NCI-H524 treated with DMSO at 0.1 percent for 48 hours (cell line): ENCODE measurements around the gene USB1.

Source experiments
- DNase-seq: peaks from one replicate; lab custom pipeline; 2025; lab: John Stamatoyannopoulos, UW

Gene USB1

DNA sequence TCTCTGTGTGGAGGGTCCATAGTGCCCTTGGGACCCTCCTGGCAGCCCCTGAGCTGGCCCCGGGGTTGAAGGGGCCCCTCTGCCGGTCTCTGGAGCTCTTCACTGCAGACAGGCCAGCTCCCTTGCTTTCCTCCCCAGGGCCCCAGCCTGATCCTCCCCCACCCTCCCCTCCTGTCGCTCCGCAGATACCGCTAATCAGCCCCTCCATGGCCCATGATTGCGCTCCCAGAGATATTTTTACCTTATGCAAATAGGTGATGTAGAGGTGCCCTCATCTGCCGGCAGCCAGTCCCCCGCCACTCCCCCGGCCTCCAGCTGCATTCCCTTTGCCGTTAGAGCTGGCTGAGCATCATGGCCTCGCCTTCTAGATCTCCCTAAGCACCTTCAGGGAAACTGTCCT is 33.6 kb downstream of the USB1 start:
- no peak for DNase-seq

DNA sequence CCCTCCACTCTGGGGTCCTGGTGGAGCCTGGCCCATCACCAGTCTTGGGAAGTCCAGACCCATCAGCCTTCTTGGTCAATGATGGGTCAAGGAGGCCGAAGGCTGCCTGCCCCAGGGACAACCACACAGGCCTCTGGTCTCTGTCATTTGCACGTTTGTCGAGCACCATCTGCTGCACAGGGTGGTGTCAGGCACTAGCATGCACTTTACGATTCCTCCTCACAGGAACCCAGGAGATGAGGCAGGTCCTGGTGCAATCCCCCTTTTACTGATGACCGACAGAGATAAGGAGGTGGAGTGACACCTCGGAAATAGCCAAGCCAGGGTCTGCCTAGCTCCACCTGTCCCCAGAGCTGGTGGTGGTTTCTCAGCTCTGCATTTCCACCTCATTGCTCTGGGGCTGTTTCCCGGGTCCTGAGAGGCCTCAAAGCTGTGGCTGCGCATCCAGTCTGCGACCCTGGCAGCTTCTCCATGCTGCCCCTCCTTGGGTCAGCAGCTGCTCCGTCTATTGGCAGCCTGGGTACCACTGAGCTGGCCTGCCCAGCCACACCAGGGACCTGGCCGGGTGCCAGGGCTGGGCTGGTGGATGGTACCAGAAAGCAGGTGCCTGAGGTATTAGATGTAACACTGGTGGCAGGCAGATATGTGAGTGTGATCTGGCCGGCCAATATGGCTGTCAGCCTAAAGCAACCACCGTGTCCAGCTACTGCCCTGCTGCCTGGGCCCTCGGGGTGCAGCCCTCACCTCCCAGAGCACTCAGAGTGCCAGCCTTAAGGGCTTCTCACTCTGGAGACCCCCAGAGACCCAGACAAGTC is 34.4 kb downstream of the USB1 start:
- no peak for DNase-seq

DNA sequence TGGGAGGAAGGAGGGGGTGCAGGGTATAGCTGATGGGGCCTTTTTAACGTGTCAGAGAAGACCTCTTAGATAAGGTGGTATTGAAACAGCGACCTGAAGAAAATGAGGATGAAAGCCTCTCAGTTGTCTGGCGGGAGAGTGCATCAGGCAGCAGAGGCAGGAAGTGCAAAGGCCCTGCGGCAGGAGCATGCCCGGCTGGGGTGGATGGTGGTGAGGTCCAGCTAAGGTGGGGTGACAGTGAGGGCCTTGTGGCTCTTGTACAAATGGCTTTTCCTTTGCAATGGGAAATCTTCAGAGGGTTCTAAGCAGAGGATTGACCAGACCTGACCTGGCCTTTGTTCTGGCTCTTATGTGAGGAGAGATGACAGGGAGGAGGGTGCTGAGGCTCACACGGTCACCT is 35.7 kb downstream of the USB1 start:
- no peak for DNase-seq

DNA sequence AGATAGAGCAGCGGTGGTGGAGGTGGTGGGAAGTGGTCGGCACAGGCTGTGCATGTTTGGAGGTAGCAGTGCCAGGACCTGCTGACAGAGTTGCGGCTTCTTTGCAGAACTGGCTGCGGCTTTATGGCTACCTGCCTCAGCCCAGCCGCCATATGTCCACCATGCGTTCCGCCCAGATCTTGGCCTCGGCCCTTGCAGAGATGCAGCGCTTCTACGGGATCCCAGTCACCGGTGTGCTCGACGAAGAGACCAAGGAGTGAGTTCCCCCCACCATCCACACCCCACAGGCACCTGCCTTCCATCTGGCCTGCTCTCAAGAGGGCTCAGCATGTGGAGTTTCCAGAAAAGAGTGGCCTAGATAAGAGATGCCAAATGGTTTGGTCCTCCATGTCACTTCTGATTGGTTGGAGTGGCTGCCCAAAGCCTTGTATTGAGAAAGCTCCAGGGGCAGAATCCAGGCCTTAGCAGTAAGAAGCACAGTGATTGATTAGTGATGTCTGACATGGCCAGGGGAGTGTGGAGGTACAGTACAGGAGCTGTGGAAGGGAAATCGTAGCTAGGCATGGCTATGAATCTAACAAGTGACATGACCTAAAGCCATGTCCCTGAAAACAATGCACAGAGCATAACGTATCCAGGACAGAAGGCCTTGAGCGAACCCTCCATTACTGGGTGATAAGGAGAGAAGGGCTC is 36.3 kb downstream of the USB1 start:
- DNase-seq = peak; percentile 91

DNA sequence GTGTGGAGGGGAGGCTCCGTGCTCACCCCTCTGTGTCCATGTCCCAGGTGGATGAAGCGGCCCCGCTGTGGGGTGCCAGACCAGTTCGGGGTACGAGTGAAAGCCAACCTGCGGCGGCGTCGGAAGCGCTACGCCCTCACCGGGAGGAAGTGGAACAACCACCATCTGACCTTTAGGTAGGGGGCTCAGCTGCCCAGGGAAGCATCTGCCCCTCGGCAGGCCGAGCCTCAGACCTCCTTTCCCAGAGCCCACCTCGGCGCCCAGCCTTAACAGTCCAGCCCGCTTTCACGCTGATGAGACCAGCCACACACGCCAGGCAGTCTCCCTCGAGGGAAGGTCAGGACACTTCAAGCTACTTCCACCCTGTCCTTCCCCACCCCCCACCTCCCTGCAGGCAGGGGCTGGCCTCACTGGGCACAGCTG is 37.0 kb downstream of the USB1 start:
- DNase-seq = no peak

DNA sequence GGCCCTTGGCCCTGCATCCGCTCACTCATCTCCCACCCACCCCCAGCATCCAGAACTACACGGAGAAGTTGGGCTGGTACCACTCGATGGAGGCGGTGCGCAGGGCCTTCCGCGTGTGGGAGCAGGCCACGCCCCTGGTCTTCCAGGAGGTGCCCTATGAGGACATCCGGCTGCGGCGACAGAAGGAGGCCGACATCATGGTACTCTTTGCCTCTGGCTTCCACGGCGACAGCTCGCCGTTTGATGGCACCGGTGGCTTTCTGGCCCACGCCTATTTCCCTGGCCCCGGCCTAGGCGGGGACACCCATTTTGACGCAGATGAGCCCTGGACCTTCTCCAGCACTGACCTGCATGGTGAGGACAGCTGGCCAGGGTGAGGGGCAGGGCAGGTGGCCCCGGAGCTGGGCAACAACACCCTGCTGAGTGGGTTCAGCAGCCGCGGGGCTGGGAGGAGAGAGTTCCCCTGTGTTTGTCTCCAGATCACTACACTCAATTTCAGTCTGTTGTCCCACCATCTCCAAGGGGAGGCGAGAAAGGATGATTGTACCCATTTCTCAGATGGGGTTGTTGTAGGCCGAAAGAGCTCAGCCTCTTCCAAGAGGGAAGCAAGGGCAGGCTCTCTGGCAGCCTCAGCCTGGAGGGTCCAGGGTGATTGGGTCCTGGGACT is 38.8 kb downstream of the USB1 start:
- DNase-seq = no peak

DNA sequence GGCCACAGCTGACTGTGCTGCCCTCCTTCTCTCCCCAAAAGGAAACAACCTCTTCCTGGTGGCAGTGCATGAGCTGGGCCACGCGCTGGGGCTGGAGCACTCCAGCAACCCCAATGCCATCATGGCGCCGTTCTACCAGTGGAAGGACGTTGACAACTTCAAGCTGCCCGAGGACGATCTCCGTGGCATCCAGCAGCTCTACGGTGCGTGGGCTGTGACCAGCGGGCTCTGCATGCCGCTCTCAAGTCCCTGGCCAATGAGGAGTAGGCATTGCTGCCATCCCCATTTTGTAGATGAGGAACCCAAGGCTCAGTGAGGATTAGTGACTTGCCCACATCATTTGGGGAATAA is 39.3 kb downstream of the USB1 start:
- no peak for DNase-seq

DNA sequence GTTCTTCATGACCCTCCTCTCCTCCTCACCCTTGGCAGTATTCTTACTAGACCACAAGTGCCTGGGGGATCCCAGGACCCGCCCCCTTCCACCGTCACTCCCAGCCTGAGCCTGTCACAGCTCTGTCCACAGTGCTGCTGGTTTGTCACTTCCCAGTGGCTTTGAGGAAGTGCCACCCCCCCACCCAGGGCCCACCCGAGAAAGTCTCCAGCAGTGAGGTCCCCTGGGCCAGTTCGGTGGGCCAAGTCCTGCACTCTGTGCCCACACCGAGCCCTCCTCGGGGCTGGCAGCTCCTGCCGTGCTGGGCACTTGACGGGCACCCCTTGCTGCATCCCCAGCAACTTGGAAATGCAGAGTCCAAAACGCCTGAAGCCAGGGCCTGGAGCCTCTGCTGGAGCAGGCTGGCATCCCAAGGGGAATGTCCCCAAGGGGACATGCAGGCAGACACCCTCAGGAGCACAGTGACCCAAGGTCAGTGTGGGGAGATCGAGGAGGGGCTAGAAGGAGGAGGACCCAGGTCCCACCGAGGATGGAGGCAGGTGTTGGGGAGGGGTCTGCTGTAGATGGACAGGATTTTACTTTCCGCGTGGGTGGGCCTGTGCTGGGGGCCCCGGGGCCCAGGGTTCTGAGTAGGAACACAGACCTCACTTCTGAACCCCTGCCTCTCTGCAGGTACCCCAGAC is 39.9 kb downstream of the USB1 start:
- no peak for DNase-seq

DNA sequence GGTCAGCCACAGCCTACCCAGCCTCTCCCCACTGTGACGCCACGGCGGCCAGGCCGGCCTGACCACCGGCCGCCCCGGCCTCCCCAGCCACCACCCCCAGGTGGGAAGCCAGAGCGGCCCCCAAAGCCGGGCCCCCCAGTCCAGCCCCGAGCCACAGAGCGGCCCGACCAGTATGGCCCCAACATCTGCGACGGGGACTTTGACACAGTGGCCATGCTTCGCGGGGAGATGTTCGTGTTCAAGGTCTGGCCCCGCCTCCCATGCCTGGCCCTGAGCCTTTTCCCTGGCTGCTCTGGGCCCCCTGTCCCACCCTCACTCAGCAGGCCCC is 40.4 kb downstream of the USB1 start:
- no peak for DNase-seq

DNA sequence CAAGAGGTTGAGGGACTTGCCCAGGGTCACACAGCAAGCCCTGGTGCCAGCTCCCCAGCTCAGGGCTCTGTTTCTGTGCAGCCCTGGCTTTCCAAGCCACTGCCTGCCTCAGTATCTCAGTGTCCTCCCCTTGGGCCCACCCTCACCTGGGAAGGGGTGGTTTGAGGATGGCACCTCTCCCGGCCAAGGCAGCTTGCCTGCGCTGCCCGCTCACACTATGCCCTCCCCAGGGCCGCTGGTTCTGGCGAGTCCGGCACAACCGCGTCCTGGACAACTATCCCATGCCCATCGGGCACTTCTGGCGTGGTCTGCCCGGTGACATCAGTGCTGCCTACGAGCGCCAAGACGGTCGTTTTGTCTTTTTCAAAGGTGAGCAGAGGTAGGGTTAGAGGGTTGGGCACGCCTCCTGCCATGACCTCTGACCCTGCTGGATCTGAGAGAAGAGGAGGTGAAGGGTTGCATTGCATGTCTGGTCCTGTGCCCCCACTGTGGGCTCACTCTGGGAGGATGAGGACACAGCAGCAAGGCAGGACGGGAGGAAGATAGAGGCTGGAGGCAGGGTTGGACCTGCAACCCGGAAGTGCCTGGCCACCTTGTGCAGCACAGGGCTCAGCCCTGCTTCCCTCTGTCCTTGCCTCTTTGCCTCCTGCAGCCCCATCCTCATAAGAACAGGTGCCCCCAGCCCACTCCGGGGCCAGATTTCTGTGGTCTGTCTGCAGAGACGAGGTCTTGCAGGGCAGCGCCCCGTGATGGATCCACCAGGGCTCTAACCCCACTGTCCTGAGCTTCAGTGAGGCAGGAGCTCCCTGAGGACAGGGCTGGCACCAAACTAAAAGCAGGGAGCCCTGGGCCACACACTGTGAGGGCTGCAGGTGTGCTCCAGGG is 41.0 kb downstream of the USB1 start:
- DNase-seq = no peak

DNA sequence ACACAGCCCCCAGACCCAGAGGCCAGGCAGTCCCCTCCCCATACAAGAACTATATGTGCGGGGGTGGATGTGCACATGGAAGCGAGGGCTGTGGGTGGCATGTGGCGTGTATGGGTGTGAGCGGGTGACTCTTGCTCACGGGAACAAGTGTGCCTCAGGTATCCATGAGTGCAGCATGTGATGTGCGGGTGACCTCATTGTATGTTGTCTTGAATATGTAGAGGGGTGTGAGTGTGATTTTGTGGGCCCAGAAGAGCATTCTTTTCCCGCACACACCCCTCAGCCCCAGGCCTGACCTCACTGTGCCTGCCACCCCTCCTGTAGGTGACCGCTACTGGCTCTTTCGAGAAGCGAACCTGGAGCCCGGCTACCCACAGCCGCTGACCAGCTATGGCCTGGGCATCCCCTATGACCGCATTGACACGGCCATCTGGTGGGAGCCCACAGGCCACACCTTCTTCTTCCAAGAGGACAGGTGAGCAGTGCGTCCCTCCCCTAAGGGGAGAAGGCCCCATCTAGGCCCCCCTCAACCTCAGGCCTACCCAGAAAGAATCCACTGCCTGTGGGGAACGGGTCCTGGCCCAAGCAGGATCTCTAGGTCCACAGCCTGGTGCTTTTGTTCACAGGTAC is 41.8 kb downstream of the USB1 start:
- no peak for DNase-seq

DNA sequence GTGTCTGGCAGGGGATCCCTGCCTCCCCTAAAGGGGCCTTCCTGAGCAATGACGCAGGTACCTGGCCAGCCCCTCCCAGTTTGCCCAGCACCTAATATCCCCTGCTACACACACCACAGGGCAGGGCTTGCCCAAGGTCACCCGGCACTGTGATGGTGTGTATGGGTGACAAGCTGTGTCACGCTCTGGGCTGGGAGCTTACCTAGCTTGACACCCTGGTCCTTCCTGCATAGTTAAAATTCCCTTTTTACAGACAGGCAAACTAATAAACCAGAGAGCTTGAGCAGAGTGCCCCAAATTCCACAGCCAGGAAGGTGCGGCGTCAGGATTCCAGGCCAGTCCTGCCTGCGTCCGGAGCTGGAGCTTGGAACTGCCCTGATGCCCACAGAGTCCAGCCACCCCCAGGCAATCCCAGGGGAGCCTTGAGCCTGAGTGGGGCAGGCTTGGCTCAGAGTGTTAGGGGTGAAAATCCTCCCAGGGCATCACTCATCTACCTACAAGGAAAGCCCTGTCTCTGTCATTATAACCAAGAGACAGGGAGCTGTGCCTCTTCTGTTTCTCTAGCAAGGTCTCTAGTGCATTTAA is 42.5 kb downstream of the USB1 start:
- no peak for DNase-seq

DNA sequence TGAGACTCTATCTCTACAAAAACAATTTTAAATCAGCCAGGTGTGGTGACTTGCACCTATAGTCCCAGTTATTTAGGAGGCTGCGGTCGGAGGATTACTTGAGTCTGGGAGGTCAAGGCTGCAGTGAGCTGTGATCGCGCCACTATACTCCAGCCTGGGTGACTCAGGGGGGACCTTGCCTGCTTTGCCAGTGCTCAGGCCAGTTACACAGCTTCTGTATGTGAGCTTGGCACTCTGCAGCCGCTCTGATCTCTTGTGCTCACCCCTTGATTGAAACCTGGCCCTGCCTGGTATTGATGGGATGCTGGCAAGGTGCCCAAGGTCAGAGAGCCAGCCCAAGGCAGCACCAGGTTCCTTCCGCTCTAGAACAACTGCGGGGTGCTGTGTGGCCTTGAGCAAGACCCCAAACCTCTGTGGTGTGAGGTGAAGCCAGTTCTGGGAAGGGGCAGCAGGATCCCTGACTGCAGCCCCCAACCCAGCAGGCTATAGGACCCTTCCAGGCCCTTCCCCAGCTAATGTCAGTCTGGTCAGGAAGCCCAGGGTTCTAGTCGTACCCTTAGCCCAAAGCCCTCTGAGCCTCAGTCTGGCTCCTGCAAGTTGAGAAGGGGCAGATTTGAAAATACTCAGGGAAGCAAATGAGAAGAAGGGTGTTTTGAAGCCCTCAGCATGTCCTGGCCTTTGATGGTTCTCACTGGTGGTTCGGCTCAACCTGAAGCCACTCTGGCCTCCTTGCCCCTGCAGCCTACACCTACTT is 43.2 kb downstream of the USB1 start:
- no peak for DNase-seq

DNA sequence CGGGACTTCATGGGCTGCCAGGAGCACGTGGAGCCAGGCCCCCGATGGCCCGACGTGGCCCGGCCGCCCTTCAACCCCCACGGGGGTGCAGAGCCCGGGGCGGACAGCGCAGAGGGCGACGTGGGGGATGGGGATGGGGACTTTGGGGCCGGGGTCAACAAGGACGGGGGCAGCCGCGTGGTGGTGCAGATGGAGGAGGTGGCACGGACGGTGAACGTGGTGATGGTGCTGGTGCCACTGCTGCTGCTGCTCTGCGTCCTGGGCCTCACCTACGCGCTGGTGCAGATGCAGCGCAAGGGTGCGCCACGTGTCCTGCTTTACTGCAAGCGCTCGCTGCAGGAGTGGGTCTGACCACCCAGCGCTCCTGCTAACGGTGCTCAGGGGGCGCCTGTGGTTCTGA is 43.9 kb downstream of the USB1 start:
- DNase-seq = no peak

DNA sequence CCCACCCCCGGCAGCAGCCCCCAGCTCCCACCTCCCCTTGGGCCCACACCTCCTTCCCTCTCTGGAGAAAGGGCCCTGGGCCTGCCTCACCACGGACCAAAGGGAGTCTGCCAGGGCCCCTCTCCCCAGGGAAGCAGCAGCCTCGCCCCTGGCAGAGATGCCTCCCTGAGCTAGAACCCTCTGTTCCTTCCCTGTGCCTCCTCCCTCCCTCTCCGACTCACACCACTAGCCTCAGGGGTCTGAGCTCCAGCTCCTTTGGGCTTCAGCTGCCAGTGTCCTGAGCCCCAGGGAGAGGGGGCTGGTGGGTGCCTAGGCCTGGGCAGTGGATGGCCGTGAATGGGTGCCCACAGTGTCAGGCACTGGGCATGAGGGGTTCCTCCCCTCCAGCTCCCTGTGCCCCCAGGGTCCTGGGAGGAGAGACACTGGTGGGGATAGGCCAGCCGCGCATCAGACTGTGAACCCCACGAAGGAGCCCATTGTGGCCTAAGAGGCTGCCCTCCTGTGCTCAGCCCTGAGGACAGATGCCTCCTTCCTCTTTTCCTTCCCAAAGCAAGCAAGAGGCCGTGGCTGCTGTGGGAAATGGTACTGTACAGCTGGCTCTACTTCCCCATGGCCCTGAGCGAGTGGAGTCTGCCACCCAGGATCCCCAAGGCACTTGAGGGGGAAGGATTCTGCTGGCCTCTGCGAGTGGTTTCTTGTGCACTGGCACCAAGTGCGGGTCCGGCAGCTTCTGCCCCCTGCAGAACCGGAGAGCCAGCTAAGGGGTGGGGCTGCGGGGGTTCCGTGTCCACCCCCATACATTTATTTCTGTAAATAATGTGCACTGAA is 45.1 kb downstream of the USB1 start:
- DNase-seq = no peak

DNA sequence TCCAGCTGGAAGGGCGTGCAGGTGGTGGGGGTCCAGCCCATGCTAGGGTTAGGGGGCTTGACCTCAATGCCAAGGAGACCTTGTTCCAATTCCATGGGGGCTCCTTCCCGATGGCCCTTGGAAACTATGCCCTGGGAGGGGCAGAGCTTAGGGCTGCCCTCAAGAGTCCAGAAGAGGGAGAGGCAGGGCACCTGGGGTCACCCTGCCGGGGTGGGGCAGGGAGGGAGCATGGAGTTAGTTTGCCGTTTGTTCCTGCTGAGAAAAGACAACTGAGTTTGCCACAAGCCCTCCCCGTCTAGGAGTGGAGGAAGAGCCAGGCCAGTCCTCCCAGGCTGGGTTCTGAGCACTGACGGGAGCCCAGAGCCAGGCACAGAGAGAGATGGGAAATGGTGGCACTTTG is 45.7 kb downstream of the USB1 start:
- DNase-seq = no peak

DNA sequence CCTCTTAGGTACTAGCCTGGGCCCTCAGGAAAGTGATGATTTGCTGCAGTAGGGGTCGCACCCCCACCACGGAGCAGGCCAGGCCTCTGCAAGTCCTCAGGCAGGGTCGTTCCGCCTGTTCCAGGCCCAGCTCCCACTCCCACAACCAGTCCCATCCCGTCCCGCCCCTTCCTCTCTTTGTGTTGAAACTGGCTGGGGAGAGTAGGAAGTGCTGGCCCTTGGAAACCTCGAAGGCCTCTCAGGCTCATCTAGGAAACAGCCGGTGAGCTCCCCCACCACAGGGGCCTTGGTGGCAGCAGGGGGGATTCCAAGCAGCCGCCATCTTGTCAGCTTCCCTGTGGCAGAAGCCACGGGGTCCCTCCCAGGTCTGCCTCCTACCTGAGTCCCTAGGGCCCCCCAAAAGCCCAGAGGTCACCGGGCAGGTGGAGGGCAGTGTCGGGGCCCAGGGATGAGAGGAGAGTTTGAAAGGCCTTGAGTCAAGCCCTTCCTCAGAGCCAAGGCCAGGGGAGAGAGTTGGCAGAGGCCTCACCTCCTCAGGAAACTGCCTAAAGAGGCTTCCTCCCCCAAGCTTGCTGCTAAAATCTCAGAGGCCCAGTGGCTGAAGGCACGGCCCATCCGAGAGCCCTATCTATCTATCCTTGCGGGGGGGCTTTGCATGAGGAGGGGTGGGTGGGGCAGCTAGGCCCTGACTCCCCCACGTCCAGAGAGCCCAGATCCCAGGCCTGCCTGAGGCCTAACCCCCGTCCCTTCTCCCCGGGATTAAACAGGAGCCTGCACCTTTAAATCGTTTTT is 46.5 kb downstream of the USB1 start:
- no peak for DNase-seq

DNA sequence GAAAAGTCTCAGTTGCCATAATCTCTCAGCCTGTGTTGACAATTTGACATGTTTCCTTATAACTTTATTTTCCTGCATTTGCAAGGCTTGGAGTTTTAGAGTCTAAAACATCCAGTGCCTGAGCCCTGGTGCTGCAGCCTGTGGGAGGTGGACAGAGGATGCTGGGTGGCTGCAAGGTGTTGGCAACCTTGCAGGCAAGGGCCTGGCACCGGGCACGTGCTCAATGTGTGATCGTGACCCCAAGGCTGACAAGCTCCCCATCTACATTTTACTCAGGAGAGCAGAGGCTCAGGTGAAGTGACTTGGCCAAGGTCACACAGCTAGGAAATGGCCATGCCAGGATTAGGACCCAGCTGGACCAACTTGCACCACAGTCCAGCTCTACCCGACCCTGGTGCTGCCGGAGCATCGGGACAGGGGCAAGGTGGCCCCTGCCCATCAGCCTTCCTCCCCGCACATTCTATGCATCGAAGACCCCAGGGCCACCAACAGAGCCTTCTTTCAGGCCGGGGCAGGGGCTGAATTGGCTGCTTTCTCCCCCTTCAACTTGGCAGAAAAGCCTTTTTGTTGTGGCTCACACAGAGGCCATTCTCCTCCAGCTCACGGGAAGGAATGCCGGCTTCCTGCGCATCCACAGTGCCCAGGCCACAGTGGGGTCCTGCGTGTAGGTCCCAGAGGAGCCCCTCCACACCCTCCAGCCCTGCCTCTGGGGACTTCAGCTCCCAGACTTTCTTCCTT is 47.5 kb downstream of the USB1 start:
- no peak for DNase-seq
